Kidney (tissue), 14 donors: ENCODE measurements around the gene NUP214. TPM values are rescaled to one million over a fixed set of nuclear protein-coding genes. Genes with fewer than 3 reads are reported as not detected.

Source experiments
- DNase-seq, 5 donors: peaks; one replicate each; pipeline ENCODE4 v3.0.0-alpha.2; 2013 to 2020
- FAIRE-seq: peaks from 2 replicates; lab custom pipeline; 2012; peaks lifted over from hg19 to GRCh38; lab: Jason Lieb, UNC
- H3K27ac ChIP-seq, 2 donors: one replicate each; pipeline ENCODE4 v1.7.0; 2013; ENCODE audit warnings: low read depth in 2 of 2, low read length in 2 of 2, inconsistent platforms in 1 of 2
- H3K27me3 ChIP-seq: one replicate; pipeline ENCODE4 v1.7.1; 2013; ENCODE audit warnings: low read length, inconsistent platforms; ENCODE audit not compliant: control insufficient read depth, insufficient read depth
- H3K36me3 ChIP-seq, 3 donors: one replicate each; pipeline versions ENCODE4 v1.7.0 to v1.7.1; 2013; ENCODE audit warnings: low read length in 3 of 3, control low read depth in 1 of 3, inconsistent platforms in 1 of 3; ENCODE audit not compliant: insufficient read depth in 3 of 3, control insufficient read depth in 2 of 3
- H3K4me1 ChIP-seq, 3 donors: one replicate each; pipeline versions ENCODE4 v1.7.0 to v1.7.1; 2013; ENCODE audit warnings: low read length in 3 of 3, inconsistent platforms in 1 of 3, low read depth in 1 of 3; ENCODE audit not compliant: control insufficient read depth in 2 of 3, insufficient read depth in 2 of 3
- H3K4me3 ChIP-seq, 3 donors: one replicate each; pipeline versions ENCODE4 v1.7.0 to v1.8.1; 2013; ENCODE audit warnings: low read length in 3 of 3, control low read depth in 1 of 3, inconsistent platforms in 1 of 3
- H3K9ac ChIP-seq, 3 donors: one replicate each; pipeline versions ENCODE4 v1.7.0 to v1.7.1; 2013; ENCODE audit warnings: low read length in 3 of 3, control low read depth in 1 of 3, inconsistent platforms in 1 of 3
- H3K9me3 ChIP-seq, 3 donors: one replicate each; pipeline versions ENCODE4 v1.7.0 to v1.7.1; 2013; ENCODE audit warnings: low read length in 3 of 3, control low read depth in 1 of 3, inconsistent platforms in 1 of 3; ENCODE audit not compliant: control insufficient read depth in 2 of 3, insufficient read depth in 1 of 3
- intact Hi-C: fragments of 100-400 bp; cut with DNase I; formaldehyde crosslinking; loops from one replicate; pipeline ENCODE4 v1.11.1; 2022
- polyA plus RNA-seq: library from polyadenylated mRNA; stranded (reverse); fragments of 350-450 nt; fragmentation: Illumina TruSeq; extraction: RNeasy Lipid Tissue Mini Kit (QIAGEN cat#74804); gene quantifications from one replicate; pipeline ENCODE4 v1.2.3, GENCODE V29; 2014; ENCODE audit warnings: low read depth, low replicate concordance; ENCODE audit not compliant: insufficient read depth
- total RNA-seq: library from RNA; stranded (reverse); fragmentation: NEBNext Ultra II Directional; extraction: Animal tissue kit (Norgen Biotek cat#: 25700); gene quantifications from one replicate; pipeline ENCODE4 v1.2.1, GENCODE V29; 2021
- TF ChIP-seq, protein P1 (sequence below): IDR thresholded peaks from 3 replicates; pipeline ENCODE4 v1.5.1; 2012; ENCODE audit warnings: mild to moderate bottlenecking, moderate library complexity, borderline replicate concordance; ENCODE audit not compliant: insufficient read depth; ENCODE audit errors: extremely low read depth
- donor health status: control.
- donor health status: control.
- donor health status: control.
- donor health status: control.
- donor health status: control.
- donor health status: DM: yes; HTN: yes; CAD: no.
- donor health status: Normal renal cell carcinoma (clear cell type).

Gene NUP214
- total and polyA plus RNA-seq, 2 donors from 2014 or later: 28.4 to 75.3 TPM

DNA sequence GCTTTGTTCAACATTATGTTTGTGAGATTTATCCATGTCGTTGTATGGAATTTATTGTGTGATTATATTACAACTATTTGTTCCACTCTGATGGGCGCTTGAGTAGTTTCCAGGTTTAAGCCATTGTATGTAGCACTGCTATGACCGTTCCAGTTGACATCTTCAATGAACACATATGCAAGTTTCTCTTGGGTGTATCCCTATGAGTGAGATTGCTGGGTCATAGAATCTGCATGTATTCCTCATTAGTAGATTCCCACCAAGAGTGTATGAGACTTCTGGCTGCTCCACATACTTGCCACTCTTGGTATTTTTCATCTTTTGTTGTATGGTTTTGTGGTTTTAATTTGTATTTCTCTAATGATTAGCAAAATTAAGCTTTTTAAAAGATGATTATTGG lies 22.9 kb downstream of the NUP214 start:
- Histone ChIP-seq H3K9me3 (no peaks in the 10 kb centered on the region), H3K27me3 (no peaks in the 10 kb centered on the region), H3K36me3 (peaks cover 20 to 60% (median 57%) of the 10 kb centered on the region in 3 donors), H3K4me1 (no peaks in the 10 kb centered on the region), H3K27ac (no peak overlapping the region), H3K4me3 (no peak overlapping the region), H3K9ac (no peak overlapping the region)
- FAIRE-seq (no peak), DNase-seq (no peak)
- intact Hi-C loops: no loop called here
- TF ChIP-seq, protein P1, sequence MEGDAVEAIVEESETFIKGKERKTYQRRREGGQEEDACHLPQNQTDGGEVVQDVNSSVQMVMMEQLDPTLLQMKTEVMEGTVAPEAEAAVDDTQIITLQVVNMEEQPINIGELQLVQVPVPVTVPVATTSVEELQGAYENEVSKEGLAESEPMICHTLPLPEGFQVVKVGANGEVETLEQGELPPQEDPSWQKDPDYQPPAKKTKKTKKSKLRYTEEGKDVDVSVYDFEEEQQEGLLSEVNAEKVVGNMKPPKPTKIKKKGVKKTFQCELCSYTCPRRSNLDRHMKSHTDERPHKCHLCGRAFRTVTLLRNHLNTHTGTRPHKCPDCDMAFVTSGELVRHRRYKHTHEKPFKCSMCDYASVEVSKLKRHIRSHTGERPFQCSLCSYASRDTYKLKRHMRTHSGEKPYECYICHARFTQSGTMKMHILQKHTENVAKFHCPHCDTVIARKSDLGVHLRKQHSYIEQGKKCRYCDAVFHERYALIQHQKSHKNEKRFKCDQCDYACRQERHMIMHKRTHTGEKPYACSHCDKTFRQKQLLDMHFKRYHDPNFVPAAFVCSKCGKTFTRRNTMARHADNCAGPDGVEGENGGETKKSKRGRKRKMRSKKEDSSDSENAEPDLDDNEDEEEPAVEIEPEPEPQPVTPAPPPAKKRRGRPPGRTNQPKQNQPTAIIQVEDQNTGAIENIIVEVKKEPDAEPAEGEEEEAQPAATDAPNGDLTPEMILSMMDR: no peak

GRCh38 chr9:131148966-131149687 lies 23.7 kb downstream of the NUP214 start:
- H3K27me3 ChIP-seq: no peaks in the 10 kb centered on the region
- no peak overlapping the region for H3K27ac ChIP-seq
- TF ChIP-seq, protein P1: no peak
- peaks cover 23 to 61% (median 60%) of the 10 kb centered on the region in 3 donors for H3K36me3 ChIP-seq
- H3K9me3 ChIP-seq: no peaks in the 10 kb centered on the region
- H3K4me3 ChIP-seq: no peak overlapping the region
- no peak overlapping the region for H3K9ac ChIP-seq
- no peak for FAIRE-seq
- intact Hi-C loops: no loop called here
- no peaks in the 10 kb centered on the region for H3K4me1 ChIP-seq
- DNase-seq: no peak

- Histone ChIP-seq H3K9me3 (no peaks in the 10 kb centered on the region), H3K9ac (no peak overlapping the region), H3K27me3 (no peaks in the 10 kb centered on the region), H3K27ac (no peak overlapping the region), H3K4me1 (no peaks in the 10 kb centered on the region), H3K4me3 (no peak overlapping the region), H3K36me3 (peaks cover 26 to 61% (median 60%) of the 10 kb centered on the region in 3 donors)
- intact Hi-C loops: no loop called here
- FAIRE-seq (no peak), DNase-seq (no peak)
- TF ChIP-seq, protein P1: no peak
Measured at GRCh38 chr9:131149688-131150053, 24.3 kb downstream of the NUP214 start.
